MM.1S (cell line): ENCODE results near the gene PIGP.

ENCODE experiments used
- CTCF ChIP-seq: fragments of 300-600 bp; sonication (generic); IDR thresholded peaks from 2 replicates; pipeline ENCODE4 v1.5.1; 2016; ENCODE audit warnings: antibody characterized with exemption, low read length, mixed read lengths
- EZH2 ChIP-seq: fragments of 300-600 bp; sonication (generic); optimal IDR thresholded peaks from 2 replicates; pipeline ENCODE3; 2017; ENCODE audit warnings: low read depth, mild to moderate bottlenecking, antibody characterized with exemption, low read length, mixed read lengths
- EZH2phosphoT487 ChIP-seq: fragments of 300-600 bp; sonication (generic); IDR thresholded peaks from 2 replicates; pipeline ENCODE4 v1.6.1; 2018; ENCODE audit warnings: antibody characterized with exemption, low read length

GRCh38 chr21:37062593-37062935 is 10.3 kb downstream of the PIGP start:
- no peak for TF ChIP-seq CTCF
- no peak for TF ChIP-seq EZH2
- TF ChIP-seq EZH2phosphoT487, result no peak
